ENCODE data around the gene ARHGEF10L.

ARHGEF10L gene

GRCh38 chr1:17527036-17527914 lies 12.2 kb upstream of the ARHGEF10L start:
- Histone ChIP-seq H3K9me3 (ENCODE audit: insufficient read depth, low read length) (no peaks in the 10 kb centered on the region), H3K27me3 (ENCODE audit: low read length) (no peaks in the 10 kb centered on the region), H3K4me3 (ENCODE audit: insufficient read depth, low read length, poor library complexity, severe bottlenecking) (no peak overlapping the region), H3K79me2 (ENCODE audit: insufficient read depth, low read length) (no peaks in the 10 kb centered on the region), H3K27ac (ENCODE audit: low read depth, low read length) (no peak overlapping the region), H3K4me2 (ENCODE audit: low read depth, low read length, poor library complexity, severe bottlenecking) (no peak overlapping the region), H2AFZ (ENCODE audit: low read depth, low read length, severe bottlenecking) (no peak overlapping the region), H4K20me1 (ENCODE audit: low read depth, low read length) (no peaks in the 10 kb centered on the region), H3F3A (ENCODE audit: insufficient read depth) (no peaks in the 10 kb centered on the region), H3K36me3 (ENCODE audit: low read length) (no peaks in the 10 kb centered on the region), H3K9ac (ENCODE audit: low read length) (no peak overlapping the region), H3K9me2 (replicated peaks; ENCODE audit: insufficient read depth, low read length) (no peaks in the 10 kb centered on the region)
- TF ChIP-seq CTCF (IDR thresholded peaks at IDR 0.05; ENCODE audit: insufficient read depth, low read length, poor library complexity, severe bottlenecking): no peak
- TF ChIP-seq EZH2phosphoT487 (conservative IDR thresholded peaks at IDR 0.05; ENCODE audit: low read length): no peak

GRCh38 chr1:17529381-17529780 lies 10.1 kb upstream of the ARHGEF10L start:
- H3K27ac ChIP-seq (ENCODE audit: low read depth, low read length): no peak overlapping the region
- no peak for TF ChIP-seq EZH2phosphoT487 (conservative IDR thresholded peaks at IDR 0.05; ENCODE audit: low read length)
- no peak for TF ChIP-seq CTCF (IDR thresholded peaks at IDR 0.05; ENCODE audit: insufficient read depth, low read length, poor library complexity, severe bottlenecking)
- H3K9me2 ChIP-seq (replicated peaks; ENCODE audit: insufficient read depth, low read length): no peaks in the 10 kb centered on the region
- no peaks in the 10 kb centered on the region for H3F3A ChIP-seq (ENCODE audit: insufficient read depth)
- H3K79me2 ChIP-seq (ENCODE audit: insufficient read depth, low read length): no peaks in the 10 kb centered on the region
- H3K9ac ChIP-seq (ENCODE audit: low read length): no peak overlapping the region
- H3K4me3 ChIP-seq (ENCODE audit: insufficient read depth, low read length, poor library complexity, severe bottlenecking): no peak overlapping the region
- no peak overlapping the region for H3K4me2 ChIP-seq (ENCODE audit: low read depth, low read length, poor library complexity, severe bottlenecking)
- no peaks in the 10 kb centered on the region for H3K27me3 ChIP-seq (ENCODE audit: low read length)
- no peaks in the 10 kb centered on the region for H3K9me3 ChIP-seq (ENCODE audit: insufficient read depth, low read length)
- H4K20me1 ChIP-seq (ENCODE audit: low read depth, low read length): no peaks in the 10 kb centered on the region
- no peak overlapping the region for H2AFZ ChIP-seq (ENCODE audit: low read depth, low read length, severe bottlenecking)
- H3K36me3 ChIP-seq (ENCODE audit: low read length): no peaks in the 10 kb centered on the region

- TF ChIP-seq CTCF (IDR thresholded peaks at IDR 0.05; ENCODE audit: insufficient read depth, low read length, poor library complexity, severe bottlenecking) (no peak), EZH2phosphoT487 (conservative IDR thresholded peaks at IDR 0.05; ENCODE audit: low read length) (no peak)
- no peaks in the 10 kb centered on the region for H3K79me2 ChIP-seq (ENCODE audit: insufficient read depth, low read length)
- no peaks in the 10 kb centered on the region for H3K9me3 ChIP-seq (ENCODE audit: insufficient read depth, low read length)
- H3K36me3 ChIP-seq (ENCODE audit: low read length): no peaks in the 10 kb centered on the region
- H3F3A ChIP-seq (ENCODE audit: insufficient read depth): no peaks in the 10 kb centered on the region
- no peak overlapping the region for H3K9ac ChIP-seq (ENCODE audit: low read length)
- no peaks in the 10 kb centered on the region for H4K20me1 ChIP-seq (ENCODE audit: low read depth, low read length)
- H2AFZ ChIP-seq (ENCODE audit: low read depth, low read length, severe bottlenecking): no peak overlapping the region
- H3K27me3 ChIP-seq (ENCODE audit: low read length): no peaks in the 10 kb centered on the region
- H3K27ac ChIP-seq (ENCODE audit: low read depth, low read length): no peak overlapping the region
- H3K4me2 ChIP-seq (ENCODE audit: low read depth, low read length, poor library complexity, severe bottlenecking): no peak overlapping the region
- no peak overlapping the region for H3K4me3 ChIP-seq (ENCODE audit: insufficient read depth, low read length, poor library complexity, severe bottlenecking)
- H3K9me2 ChIP-seq (replicated peaks; ENCODE audit: insufficient read depth, low read length): no peaks in the 10 kb centered on the region
Observed at GRCh38 chr1:17531343-17531681, 8.2 kb upstream of the ARHGEF10L start.
